Calu3 (cell line): ENCODE data around the gene SPAG4. TPM values are rescaled to one million over a fixed set of nuclear protein-coding genes. Genes with fewer than 3 reads are reported as not detected.
A peak's percentile ranks its signal among the peaks of the same experiment; 100 is the strongest.

ENCODE experiments used
- BruUV-seq: library from RNA; stranded (reverse); fragments of 400-500 nt; replicated peaks from 2 replicates; lab custom pipeline; 2021; lab: Mats Ljungman, UMichigan
- CTCF ChIA-PET: fragments of 300-600 bp; sonication (Branson Sonifier 250); formaldehyde crosslinking; loops from one replicate; lab custom pipeline; 2022; ENCODE audit warnings: antibody characterized with exemption; lab: Charles Lee
- DNase-seq: peaks from one replicate; pipeline ENCODE4 v3.0.0; 2022
- H3K27ac Mint-ChIP-seq: one replicate; pipeline ENCODE4 v1.8.0; 2022; ENCODE audit warnings: mixed read lengths; ENCODE audit not compliant: unreplicated experiment
- H3K27me3 Mint-ChIP-seq: one replicate; pipeline ENCODE4 v1.8.0; 2022; ENCODE audit warnings: mixed read lengths; ENCODE audit not compliant: unreplicated experiment
- H3K36me3 Mint-ChIP-seq: one replicate; pipeline ENCODE4 v1.8.0; 2022; ENCODE audit warnings: mild to moderate bottlenecking, moderate library complexity, mixed read lengths; ENCODE audit not compliant: insufficient read depth, unreplicated experiment
- H3K4me1 Mint-ChIP-seq: one replicate; pipeline ENCODE4 v1.8.0; 2022; ENCODE audit warnings: mild to moderate bottlenecking, low read depth, mixed read lengths; ENCODE audit not compliant: unreplicated experiment
- H3K4me3 Mint-ChIP-seq: one replicate; pipeline ENCODE4 v1.8.0; 2022; ENCODE audit warnings: mild to moderate bottlenecking, low read depth, moderate library complexity, mixed read lengths; ENCODE audit not compliant: unreplicated experiment
- H3K9me3 Mint-ChIP-seq: one replicate; pipeline ENCODE4 v1.8.0; 2022; ENCODE audit warnings: low read depth, mixed read lengths; ENCODE audit not compliant: unreplicated experiment
- intact Hi-C: fragments of 100-400 bp; cut with micrococcal nuclease; formaldehyde crosslinking; loops from one replicate; pipeline ENCODE4 v1.10.0; 2022; ENCODE audit not compliant: unreplicated experiment
- total RNA-seq: library from RNA; stranded (reverse); gene quantifications from 2 replicates; pipeline ENCODE4 v1.2.3, GENCODE V29; 2022
- TF ChIP-seq, protein P1 (sequence below): fragments of 200-600 bp; IDR thresholded peaks from one replicate; pipeline ENCODE4 v1.8.0; 2022; ENCODE audit warnings: antibody characterized with exemption; ENCODE audit not compliant: unreplicated experiment

SPAG4 gene
- total RNA-seq, 1 experiment from 2014 or later: 7.7 TPM

DNA sequence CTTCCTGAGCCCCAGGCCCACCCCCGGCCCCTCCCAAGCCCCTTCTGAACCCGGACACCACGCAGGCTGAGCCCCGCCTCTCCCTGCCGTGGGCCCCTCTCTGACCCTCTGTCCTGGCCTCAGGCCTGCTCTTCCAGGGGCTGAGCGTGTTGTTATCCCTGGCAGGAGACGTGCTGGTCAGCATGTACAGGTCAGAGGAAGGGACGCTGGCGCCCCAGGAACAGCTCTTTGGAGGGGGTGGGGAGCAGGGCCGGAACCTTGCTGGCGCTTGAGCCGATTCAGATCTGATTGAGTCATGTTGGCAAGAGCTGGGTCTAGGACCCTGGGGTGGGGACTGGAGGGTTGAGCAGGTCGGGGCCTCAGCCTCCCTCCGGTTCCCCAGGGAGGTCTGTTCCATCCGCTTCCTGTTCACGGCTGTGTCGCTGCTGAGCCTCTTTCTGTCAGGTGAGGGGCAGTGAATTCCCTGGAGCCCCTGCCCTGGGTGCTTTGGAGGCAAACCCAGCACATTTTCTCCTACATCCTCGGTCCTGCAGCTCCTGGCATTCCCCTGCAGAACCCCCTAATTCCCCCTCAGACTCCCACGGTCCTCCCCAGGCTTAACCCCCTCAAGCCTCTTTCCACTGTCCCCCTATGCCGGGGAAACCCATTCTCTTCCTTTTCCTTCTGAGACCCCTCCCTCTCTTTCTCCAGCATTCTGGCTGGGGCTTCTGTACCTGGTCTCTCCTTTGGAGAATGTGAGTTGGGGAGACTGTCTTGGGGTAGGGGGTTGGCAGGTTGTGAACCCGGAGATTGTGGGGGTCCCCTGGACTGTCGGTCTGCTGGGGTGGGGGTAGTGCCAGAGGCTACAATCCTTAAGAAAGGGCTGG lies 2.0 kb downstream of the SPAG4 start:
- TF ChIP-seq, protein P1, sequence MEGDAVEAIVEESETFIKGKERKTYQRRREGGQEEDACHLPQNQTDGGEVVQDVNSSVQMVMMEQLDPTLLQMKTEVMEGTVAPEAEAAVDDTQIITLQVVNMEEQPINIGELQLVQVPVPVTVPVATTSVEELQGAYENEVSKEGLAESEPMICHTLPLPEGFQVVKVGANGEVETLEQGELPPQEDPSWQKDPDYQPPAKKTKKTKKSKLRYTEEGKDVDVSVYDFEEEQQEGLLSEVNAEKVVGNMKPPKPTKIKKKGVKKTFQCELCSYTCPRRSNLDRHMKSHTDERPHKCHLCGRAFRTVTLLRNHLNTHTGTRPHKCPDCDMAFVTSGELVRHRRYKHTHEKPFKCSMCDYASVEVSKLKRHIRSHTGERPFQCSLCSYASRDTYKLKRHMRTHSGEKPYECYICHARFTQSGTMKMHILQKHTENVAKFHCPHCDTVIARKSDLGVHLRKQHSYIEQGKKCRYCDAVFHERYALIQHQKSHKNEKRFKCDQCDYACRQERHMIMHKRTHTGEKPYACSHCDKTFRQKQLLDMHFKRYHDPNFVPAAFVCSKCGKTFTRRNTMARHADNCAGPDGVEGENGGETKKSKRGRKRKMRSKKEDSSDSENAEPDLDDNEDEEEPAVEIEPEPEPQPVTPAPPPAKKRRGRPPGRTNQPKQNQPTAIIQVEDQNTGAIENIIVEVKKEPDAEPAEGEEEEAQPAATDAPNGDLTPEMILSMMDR: peak; percentile 74
- no peaks in the 10 kb centered on the region for H3K9me3 Mint-ChIP-seq
- H3K27me3 Mint-ChIP-seq: no peaks in the 10 kb centered on the region
- H3K4me1 Mint-ChIP-seq: peaks cover 49% of the 10 kb centered on the region
- intact Hi-C loops: loop anchor here (2.0 to 5.0 kb wide), 4 partner anchors 45 to 265 kb away; partner anchors contain the start of genes CPNE1 and RBM12
- CTCF ChIA-PET: interaction anchor here (0.5 to 2.8 kb wide), 15 partner anchors 12 to 521 kb away, joined by 3 to 9 read pairs (median 3); partner anchors contain the start of genes CPNE1, ERGIC3, NFS1 and RBM12
- peak overlapping the region; percentile 100 for H3K27ac Mint-ChIP-seq
- no TSS peak for BruUV-seq
- peaks cover 83% of the 10 kb centered on the region for H3K36me3 Mint-ChIP-seq
- peak overlapping the region; percentile 94 for H3K4me3 Mint-ChIP-seq
- peak; percentile 83 for DNase-seq

DNA sequence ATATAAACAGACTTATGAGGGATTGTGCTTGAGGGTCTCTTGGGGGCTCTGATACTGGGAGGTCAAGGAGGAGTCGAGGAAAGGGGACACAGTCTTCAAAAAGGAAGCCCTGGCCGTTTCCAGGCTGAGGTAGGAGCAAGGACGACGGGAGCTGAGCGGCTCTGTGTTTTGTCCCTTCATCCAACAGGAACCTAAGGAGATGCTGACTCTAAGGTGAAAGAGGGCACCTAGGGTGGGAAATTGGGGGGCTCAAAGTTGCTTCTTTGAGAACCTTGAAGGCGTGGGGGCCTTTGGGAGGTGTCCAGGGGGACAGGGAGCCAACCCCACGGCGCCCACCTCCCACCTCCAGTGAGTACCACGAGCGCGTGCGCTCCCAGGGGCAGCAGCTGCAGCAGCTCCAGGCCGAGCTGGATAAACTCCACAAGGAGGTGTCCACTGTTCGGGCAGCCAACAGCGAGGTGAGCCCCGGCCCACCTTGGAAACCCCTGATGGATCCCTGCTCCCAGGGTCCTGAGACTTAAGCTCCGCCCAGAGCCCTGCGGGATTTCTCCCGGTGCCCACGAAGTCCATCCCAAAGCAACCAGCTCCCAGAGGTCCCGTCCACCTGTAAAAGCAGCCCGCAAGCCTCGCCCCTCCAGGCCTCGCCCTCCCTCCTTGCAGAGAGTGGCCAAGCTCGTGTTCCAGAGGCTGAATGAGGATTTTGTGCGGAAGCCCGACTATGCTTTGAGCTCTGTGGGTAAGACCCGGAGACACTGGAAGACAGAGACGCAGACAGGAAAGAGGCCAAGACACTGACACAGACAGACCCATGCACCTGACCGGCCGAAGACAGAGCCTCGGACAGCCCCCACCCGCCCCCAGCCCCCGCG lies 2.9 kb downstream of the SPAG4 start:
- Mint-ChIP-seq H3K27me3 (no peaks in the 10 kb centered on the region), H3K27ac (peak overlapping the region; percentile 100), H3K9me3 (no peaks in the 10 kb centered on the region), H3K36me3 (peaks cover 90% of the 10 kb centered on the region), H3K4me3 (peak overlapping the region; percentile 94), H3K4me1 (peaks cover 49% of the 10 kb centered on the region)
- CTCF ChIA-PET: interaction anchor here (0.6 to 2.8 kb wide), 21 partner anchors 9 to 265 kb away, joined by 3 to 11 read pairs (median 4); partner anchors contain the start of genes CPNE1, RBM12 and RBM39
- intact Hi-C loops: loop anchor here (2.0 to 5.0 kb wide), 4 partner anchors 44 to 264 kb away; partner anchors contain the start of genes CPNE1 and RBM12
- BruUV-seq: no TSS peak
- TF ChIP-seq, protein P1: no peak
- peak; percentile 54 for DNase-seq

DNA sequence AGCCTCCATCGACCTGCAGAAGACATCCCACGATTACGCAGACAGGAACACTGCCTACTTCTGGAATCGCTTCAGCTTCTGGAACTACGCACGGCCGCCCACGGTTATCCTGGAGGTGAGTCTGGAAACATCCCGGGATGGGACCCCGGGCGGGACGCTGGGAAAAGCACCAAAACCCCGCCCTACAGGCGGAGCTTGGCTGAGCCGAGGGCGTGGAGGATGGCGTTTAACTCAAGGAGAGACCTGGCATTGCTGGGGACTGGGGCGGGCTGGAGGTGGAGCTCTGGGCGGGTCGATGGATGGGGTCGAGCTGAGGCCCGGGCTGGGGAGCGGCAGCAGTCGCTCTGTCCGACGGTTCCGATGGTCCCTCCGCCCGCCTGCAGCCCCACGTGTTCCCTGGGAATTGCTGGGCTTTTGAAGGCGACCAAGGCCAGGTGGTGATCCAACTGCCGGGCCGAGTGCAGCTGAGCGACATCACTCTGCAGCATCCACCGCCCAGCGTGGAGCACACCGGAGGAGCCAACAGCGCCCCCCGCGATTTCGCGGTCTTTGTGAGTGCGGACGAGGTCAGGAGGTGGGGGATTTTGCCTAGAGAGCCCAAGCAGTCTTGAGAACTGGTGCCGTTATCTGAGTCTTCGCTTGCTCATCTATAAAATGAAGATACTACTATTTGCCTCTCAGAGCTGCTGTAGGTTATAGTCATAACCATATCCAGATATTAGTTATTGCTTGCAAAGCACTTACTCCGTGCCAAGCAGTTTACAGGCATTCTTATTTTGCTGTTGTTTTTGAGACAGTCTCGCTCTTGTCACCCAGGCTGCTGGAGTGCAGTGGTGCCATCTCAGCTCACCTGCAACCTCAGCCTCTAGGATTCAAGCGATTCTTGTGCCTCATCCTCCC lies 3.8 kb downstream of the SPAG4 start:
- Mint-ChIP-seq H3K4me3 (peak overlapping the region; percentile 94), H3K9me3 (no peaks in the 10 kb centered on the region), H3K4me1 (peaks cover 45% of the 10 kb centered on the region), H3K27ac (peak overlapping the region; percentile 100), H3K36me3 (peaks cover 88% of the 10 kb centered on the region), H3K27me3 (no peaks in the 10 kb centered on the region)
- intact Hi-C loops: loop anchor here (2.0 to 5.0 kb wide), 4 partner anchors 43 to 263 kb away; partner anchors contain the start of genes CPNE1 and RBM12
- TF ChIP-seq, protein P1: peak; percentile 60
- CTCF ChIA-PET: interaction anchor here (0.6 to 2.8 kb wide), 24 partner anchors 10 to 265 kb away, joined by 3 to 11 read pairs (median 4); partner anchors contain the start of genes CPNE1, RBM12 and RBM39
- no TSS peak for BruUV-seq
- DNase-seq: peak; percentile 96
